Esophagus (tissue), 2 donors: ENCODE results near the gene MITF. TPM values are rescaled to one million over a fixed set of nuclear protein-coding genes. Genes with fewer than 3 reads are reported as not detected.

Experiments
- H3K27ac ChIP-seq, 2 donors: one replicate each; pipeline ENCODE4 v1.5.1; 2013; ENCODE audit warnings: low read depth in 2 of 2, mild to moderate bottlenecking in 2 of 2, inconsistent platforms in 1 of 2, low read length in 1 of 2, moderate library complexity in 1 of 2
- H3K27me3 ChIP-seq, 2 donors: one replicate each; pipeline ENCODE4 v1.6.1; 2013; ENCODE audit warnings: low read length in 2 of 2, control low read depth in 1 of 2, mild to moderate bottlenecking in 1 of 2; ENCODE audit not compliant: insufficient read depth in 2 of 2, control insufficient read depth in 1 of 2
- H3K36me3 ChIP-seq, 2 donors: one replicate each; pipeline ENCODE4 v1.6.1; 2013; ENCODE audit warnings: low read length in 1 of 2; ENCODE audit not compliant: control insufficient read depth in 2 of 2, insufficient read depth in 2 of 2
- H3K4me1 ChIP-seq, 2 donors: one replicate each; pipeline ENCODE4 v1.6.1; 2013; ENCODE audit warnings: low read length in 1 of 2; ENCODE audit not compliant: control insufficient read depth in 2 of 2, insufficient read depth in 2 of 2
- H3K4me3 ChIP-seq, 2 donors: one replicate each; pipeline ENCODE4 v1.5.1; 2013; ENCODE audit warnings: low read length in 2 of 2, mild to moderate bottlenecking in 2 of 2, low read depth in 1 of 2, moderate library complexity in 1 of 2
- H3K9me3 ChIP-seq, 2 donors: one replicate each; pipeline ENCODE4 v1.6.1; 2013; ENCODE audit warnings: mild to moderate bottlenecking in 2 of 2, low read depth in 1 of 2, low read length in 1 of 2, moderate library complexity in 1 of 2; ENCODE audit not compliant: control insufficient read depth in 2 of 2, insufficient read depth in 1 of 2
- WGBS, 2 donors: extraction: QIAGEN DNeasy Blood & Tissue Kit; methylation state at CpG; one replicate each; pipeline ENCODE4 v1.1.7; 2013; 5-methylcytosine and 5-hydroxymethylcytosine counted together
- polyA plus RNA-seq, 2 donors: library from polyadenylated mRNA; stranded (reverse); fragments of 200-250 nt; gene quantifications; one replicate each; pipeline ENCODE4 v1.2.3, GENCODE V29; 2013
- donor health status: healthy with polysubstance abuse.
- donor health status: Bipolar disorder and iron deficiency.

The MITF gene
- polyA plus RNA-seq, 2 donors: 2.0 to 3.3 TPM

- H3K4me3 ChIP-seq: no peak overlapping the region
- H3K27me3 ChIP-seq: no peaks in the 10 kb centered on the region
- no peaks in the 10 kb centered on the region for H3K36me3 ChIP-seq
- no peak overlapping the region for H3K27ac ChIP-seq
- H3K4me1 ChIP-seq: no peaks in the 10 kb centered on the region
- H3K9me3 ChIP-seq: no peaks in the 10 kb centered on the region
- WGBS, 2 donors: 73 to 98% methylated on average over 3 of the region's 3 CpGs
Measured at GRCh38 chr3:69766638-69767037, 27.4 kb downstream of the MITF start.

- Histone ChIP-seq H3K27ac (no peak overlapping the region), H3K27me3 (no peaks in the 10 kb centered on the region), H3K36me3 (no peaks in the 10 kb centered on the region), H3K4me1 (no peaks in the 10 kb centered on the region), H3K4me3 (no peak overlapping the region), H3K9me3 (no peaks in the 10 kb centered on the region)
- 57 to 64% methylated on average over 5 of the region's 5 CpGs for WGBS, 2 donors
Measured at GRCh38 chr3:69767571-69767970, 28.3 kb downstream of the MITF start.

GRCh38 chr3:69768438-69768837 lies 29.2 kb downstream of the MITF start:
- Histone ChIP-seq H3K36me3 (no peaks in the 10 kb centered on the region), H3K27me3 (no peaks in the 10 kb centered on the region), H3K4me3 (no peak overlapping the region), H3K9me3 (no peaks in the 10 kb centered on the region), H3K27ac (no peak overlapping the region), H3K4me1 (no peaks in the 10 kb centered on the region)
- 58 to 67% methylated on average over 2 of the region's 2 CpGs for whole genome bisulfite sequencing, 2 donors

- Histone ChIP-seq H3K9me3 (no peaks in the 10 kb centered on the region), H3K4me1 (no peaks in the 10 kb centered on the region), H3K4me3 (no peak overlapping the region), H3K27ac (no peak overlapping the region), H3K27me3 (no peaks in the 10 kb centered on the region), H3K36me3 (no peaks in the 10 kb centered on the region)
Measured at GRCh38 chr3:69770219-69770618, 31.0 kb downstream of the MITF start.

- H3K9me3 ChIP-seq: no peaks in the 10 kb centered on the region
- WGBS, 2 donors: 69 to 70% methylated on average over 6 of the region's 6 CpGs
- no peak overlapping the region for H3K4me3 ChIP-seq
- H3K4me1 ChIP-seq: no peaks in the 10 kb centered on the region
- H3K27ac ChIP-seq: no peak overlapping the region
- no peaks in the 10 kb centered on the region for H3K27me3 ChIP-seq
- H3K36me3 ChIP-seq: no peaks in the 10 kb centered on the region
Measured at GRCh38 chr3:69770976-69771634, 31.8 kb downstream of the MITF start.

GRCh38 chr3:69772152-69772867 lies 33.0 kb downstream of the MITF start:
- H3K27ac ChIP-seq: no peak overlapping the region
- no peaks in the 10 kb centered on the region for H3K36me3 ChIP-seq
- no peaks in the 10 kb centered on the region for H3K27me3 ChIP-seq
- H3K4me1 ChIP-seq: no peaks in the 10 kb centered on the region
- no peaks in the 10 kb centered on the region for H3K9me3 ChIP-seq
- WGBS, 2 donors: 44 to 46% methylated on average over 2 of the region's 2 CpGs
- no peak overlapping the region for H3K4me3 ChIP-seq

- 63 to 85% methylated on average over 1 of the region's 1 CpG for WGBS, 2 donors
- Histone ChIP-seq H3K27ac (no peak overlapping the region), H3K27me3 (no peaks in the 10 kb centered on the region), H3K4me3 (no peak overlapping the region), H3K9me3 (no peaks in the 10 kb centered on the region), H3K4me1 (no peaks in the 10 kb centered on the region), H3K36me3 (no peaks in the 10 kb centered on the region)
Measured at GRCh38 chr3:69774029-69774428, 34.8 kb downstream of the MITF start.

GRCh38 chr3:69775751-69776150 lies 36.5 kb downstream of the MITF start:
- H3K4me3 ChIP-seq: no peak overlapping the region
- H3K36me3 ChIP-seq: no peaks in the 10 kb centered on the region
- no peaks in the 10 kb centered on the region for H3K9me3 ChIP-seq
- H3K27me3 ChIP-seq: no peaks in the 10 kb centered on the region
- 86 to 91% methylated on average over 3 of the region's 3 CpGs for WGBS, 2 donors
- no peak overlapping the region for H3K27ac ChIP-seq
- no peaks in the 10 kb centered on the region for H3K4me1 ChIP-seq

- Histone ChIP-seq H3K9me3 (no peaks in the 10 kb centered on the region), H3K27ac (no peak overlapping the region), H3K4me3 (no peak overlapping the region), H3K36me3 (no peaks in the 10 kb centered on the region), H3K4me1 (no peaks in the 10 kb centered on the region), H3K27me3 (no peaks in the 10 kb centered on the region)
- 94 to 95% methylated on average over 3 of the region's 3 CpGs for WGBS, 2 donors
Measured at GRCh38 chr3:69776289-69776688, 37.0 kb downstream of the MITF start.
